Prostate gland (tissue), 2 donors: Measurements from ENCODE around the gene KTI12. TPM values are rescaled to one million over a fixed set of nuclear protein-coding genes. Genes with fewer than 3 reads are reported as not detected.
"Not testable (repeated sequence)": the region's sequence is repeated elsewhere in the genome, so short reads cannot be mapped to it uniquely, and the experiment has no call there.

ENCODE experiments used
- DNase-seq: peaks from one replicate; pipeline ENCODE4 v3.0.0-alpha.2; 2019; ENCODE audit warnings: low spot score
- H3K27ac ChIP-seq, 2 donors: fragments of 200-600 bp; sonication (generic); 2 replicates each; pipeline ENCODE4 v1.5.1; 2017 to 2019
- H3K27me3 ChIP-seq: fragments of 200-600 bp; sonication (generic); replicated peaks from 2 replicates; pipeline ENCODE4 v1.5.1; 2019; ENCODE audit not compliant: insufficient read depth
- H3K36me3 ChIP-seq, 2 donors: fragments of 200-600 bp; sonication (generic); 1 replicate in 1 of 2; 2 replicates in 1 of 2; pipeline versions ENCODE4 v1.5.1 to v1.8.1; 2017 to 2019
- H3K4me1 ChIP-seq: fragments of 200-600 bp; sonication (generic); replicated peaks from 2 replicates; pipeline ENCODE4 v1.5.1; 2019
- H3K4me3 ChIP-seq, 2 donors: fragments of 200-600 bp; sonication (generic); 2 replicates each; pipeline ENCODE4 v1.5.1; 2017 to 2019
- H3K9me3 ChIP-seq: fragments of 200-600 bp; sonication (generic); 2 replicates; pipeline ENCODE4 v1.5.1; 2017
- CTCF ChIP-seq, 4 experiments: fragments of 200-600 bp in 2 of 4; fragments of 450-650 bp in 2 of 4; sonication (generic) in 2 of 4; IDR thresholded peaks; 1 replicate in 3 of 4; 2 replicates in 1 of 4; pipeline ENCODE4 v1.5.1; 2016 to 2019; ENCODE audit warnings: antibody characterized with exemption in 4 of 4, mild to moderate bottlenecking in 2 of 4, moderate library complexity in 2 of 4
- POLR2A ChIP-seq: fragments of 450-650 bp; IDR thresholded peaks from one replicate; pipeline ENCODE4 v1.6.1; 2016; ENCODE audit warnings: antibody characterized with exemption, mild to moderate bottlenecking
- POLR2AphosphoS5 ChIP-seq: sonication (generic); formaldehyde crosslinking; IDR thresholded peaks from one replicate; pipeline ENCODE4 v1.6.1; 2017; ENCODE audit warnings: antibody characterized with exemption
- WGBS: methylation state at CpG from one replicate; pipeline ENCODE4 v1.1.5; 2018; 5-methylcytosine and 5-hydroxymethylcytosine counted together
- intact Hi-C: fragments of 100-400 bp; cut with DNase I; formaldehyde crosslinking; loops from one replicate; pipeline ENCODE4 v1.14.2; 2022
- total RNA-seq, 2 donors: library from RNA; depleted of rRNA; stranded (reverse); fragments of >200 nt; gene quantifications; one replicate each; pipeline ENCODE4 v1.1.0, GENCODE V29; 2016

KTI12 gene
- total RNA-seq, 2 donors from 2014 or later: 9.2 to 15.0 TPM

- DNase-seq: peak; percentile 88
- H3K27me3 ChIP-seq: no peaks in the 10 kb centered on the region
- peaks cover 6% of the 10 kb centered on the region for H3K4me1 ChIP-seq
- peak within 1 kb of the TSS; percentile 84 to 88 for H3K27ac ChIP-seq
- under 1% methylated on average over 45 of the region's 45 CpGs for whole genome bisulfite sequencing
- H3K4me3 ChIP-seq: peak within 1 kb of the TSS; percentile 79 to 86
- TF ChIP-seq CTCF (IDR thresholded peaks at IDR 0.05) (no peak), POLR2A (peak; percentile 85), POLR2AphosphoS5 (peak; percentile 97)
- no peaks in the 10 kb centered on the region for H3K9me3 ChIP-seq
- intact Hi-C loops: no loop called here
- no peaks in the 10 kb centered on the region for H3K36me3 ChIP-seq
Observed at GRCh38 chr1:52055066-52055865, 21.7 kb upstream of the KTI12 start, which contains the start of gene TXNDC12. Gene TXNDC12 (minus strand): TSS chr1:52055191. CDS start chr1:52055096, 95 bp downstream.

- no peak for TF ChIP-seq POLR2A
- no peak for TF ChIP-seq POLR2AphosphoS5
- no peak for TF ChIP-seq CTCF (IDR thresholded peaks at IDR 0.05)
- Histone ChIP-seq H3K4me3 (peak overlapping the region; percentile 79 to 86), H3K27ac (peak overlapping the region; percentile 84 to 88), H3K4me1 (peaks cover 6% of the 10 kb centered on the region), H3K36me3 (no peaks in the 10 kb centered on the region), H3K9me3 (no peaks in the 10 kb centered on the region), H3K27me3 (no peaks in the 10 kb centered on the region)
- intact Hi-C loops: no loop called here
- peak; percentile 6 for DNase-seq
- 3% methylated on average over 13 of the region's 13 CpGs for WGBS
Observed at GRCh38 chr1:52054496-52055065, 21.0 kb upstream of the KTI12 start.

- Histone ChIP-seq H3K36me3 (no peaks in the 10 kb centered on the region), H3K4me3 (no peak overlapping the region), H3K27ac (no peak overlapping the region), H3K27me3 (no peaks in the 10 kb centered on the region), H3K9me3 (no peaks in the 10 kb centered on the region), H3K4me1 (peaks cover 6% of the 10 kb centered on the region)
- TF ChIP-seq POLR2AphosphoS5: no peak
- TF ChIP-seq CTCF (IDR thresholded peaks at IDR 0.05): no peak
- TF ChIP-seq POLR2A: no peak
- WGBS: 95% methylated on average over 1 of the region's 1 CpG
- intact Hi-C loops: no loop called here
- no peak for DNase-seq
Observed at GRCh38 chr1:52053862-52054261, 20.3 kb upstream of the KTI12 start.

- intact Hi-C loops, DNase-seq: not testable (repeated sequence)
- 97% methylated on average over 4 of the region's 4 CpGs for WGBS
Observed at GRCh38 chr1:52049337-52049736, 15.7 kb upstream of the KTI12 start.

GRCh38 chr1:52045666-52046195 lies 12.1 kb upstream of the KTI12 start:
- H3K27me3 ChIP-seq, intact Hi-C loops, H3K27ac ChIP-seq, H3K9me3 ChIP-seq, H3K4me3 ChIP-seq, H3K4me1 ChIP-seq, H3K36me3 ChIP-seq, DNase-seq: not testable (repeated sequence)
- 98% methylated on average over 4 of the region's 4 CpGs for WGBS

More at GRCh38 chr1:52049337-52049736, 15.7 kb upstream of the KTI12 start:
- H3K9me3 ChIP-seq, H3K4me3 ChIP-seq, H3K27me3 ChIP-seq, H3K4me1 ChIP-seq, H3K36me3 ChIP-seq, H3K27ac ChIP-seq: not testable (repeated sequence)
